K562 (cell line): ENCODE measurements around the gene NME7. TPM values are rescaled to one million over a fixed set of nuclear protein-coding genes. Genes with fewer than 3 reads are reported as not detected.

Experiments used
- CEBPG ChIP-seq, 3 experiments: fragments of 200-800 bp in 1 of 3; sonication (Bioruptor generic) in 1 of 3; sonication (generic) in 1 of 3; formaldehyde crosslinking in 1 of 3; IDR thresholded peaks in 2 of 3; conservative IDR thresholded peaks in 1 of 3; 2 replicates each; pipeline versions ENCODE4 v1.6.1 to v1.8.0; 2016 to 2022; ENCODE audit warnings: missing compliant biosample characterization in 2 of 3, missing genetic modification characterization in 2 of 3, mild to moderate bottlenecking in 1 of 3, missing genetic modification reagents in 1 of 3
- FOXJ2 ChIP-seq: fragments of 200-800 bp; sonication (Bioruptor generic); IDR thresholded peaks from 2 replicates; pipeline ENCODE4 v1.6.1; 2016; ENCODE audit warnings: missing genetic modification characterization, missing compliant biosample characterization
- MIER1 ChIP-seq: fragments of 450-650 bp; IDR thresholded peaks from 2 replicates; pipeline ENCODE4 v1.6.1; 2016; ENCODE audit warnings: antibody characterized with exemption, mild to moderate bottlenecking, low read depth
- PATZ1 ChIP-seq: fragments of 250-450 bp; sonication (Bioruptor Pico); IDR thresholded peaks from 2 replicates; pipeline ENCODE4 v1.5.0; 2020; ENCODE audit warnings: mild to moderate bottlenecking, borderline replicate concordance
- PHB ChIP-seq: fragments of 250-450 bp; sonication (Bioruptor Pico); IDR thresholded peaks from 2 replicates; pipeline ENCODE4 v1.5.0; 2021
- PHTF2 ChIP-seq: fragments of 250-450 bp; sonication (Bioruptor Pico); IDR thresholded peaks from 2 replicates; pipeline ENCODE4 v1.5.0; 2021; ENCODE audit warnings: mild to moderate bottlenecking
- POLR2G ChIP-seq: fragments of 200-400 bp; formaldehyde crosslinking; IDR thresholded peaks from 2 replicates; pipeline ENCODE4 v1.6.1; 2017; ENCODE audit warnings: low read depth, mild to moderate bottlenecking, antibody characterized with exemption, low read length, moderate library complexity
- RBBP5 ChIP-seq: fragments of 200-600 bp; sonication (generic); IDR thresholded peaks from 2 replicates; pipeline ENCODE4 v1.6.1; 2012; ENCODE audit warnings: borderline replicate concordance, mild to moderate bottlenecking, low read length, control low read depth, inconsistent platforms; ENCODE audit not compliant: insufficient read depth, poor library complexity, severe bottlenecking
- RBM15 ChIP-seq: fragments of 200-400 bp; formaldehyde crosslinking; IDR thresholded peaks from 2 replicates; pipeline ENCODE4 v1.6.1; 2018; ENCODE audit warnings: mild to moderate bottlenecking, low read length, moderate library complexity; ENCODE audit not compliant: insufficient read depth
- SMARCE1 ChIP-seq: fragments of 450-650 bp; IDR thresholded peaks from 2 replicates; pipeline ENCODE4 v1.7.1; 2016; ENCODE audit warnings: mild to moderate bottlenecking
- SRF ChIP-seq, 2 experiments: fragments of 250-450, 450-650 bp in 1 of 2; sonication (Bioruptor Pico) in 1 of 2; sonication (generic) in 1 of 2; formaldehyde crosslinking; IDR thresholded peaks; 2 replicates each; pipeline versions ENCODE4 v1.5.0 to v1.5.1; 2020 to 2022; ENCODE audit warnings: mild to moderate bottlenecking in 1 of 2, missing genetic modification reagents in 1 of 2
- STAT5B ChIP-seq: fragments of 250-450 bp; sonication (Bioruptor Pico); IDR thresholded peaks from 2 replicates; pipeline ENCODE4 v1.8.0; 2021; ENCODE audit warnings: mild to moderate bottlenecking, inconsistent platforms
- TRIM28 ChIP-seq: fragments of 450-650 bp; IDR thresholded peaks from 2 replicates; pipeline ENCODE4 v1.6.1; 2017
- ZBED1 ChIP-seq: IDR thresholded peaks from 2 replicates; pipeline ENCODE4 v1.6.1; 2014
- ZNF146 ChIP-seq: IDR thresholded peaks from one replicate; pipeline ENCODE4 v1.6.1; 2018; ENCODE audit warnings: missing compliant biosample characterization; ENCODE audit not compliant: unreplicated experiment
- ZNF584 ChIP-seq: fragments of 200-800 bp; sonication (Bioruptor generic); IDR thresholded peaks from 2 replicates; pipeline ENCODE4 v1.6.1; 2016; ENCODE audit warnings: low read depth, mild to moderate bottlenecking, missing genetic modification characterization, missing compliant biosample characterization
- ZNF668 ChIP-seq: fragments of 250-450 bp; sonication (Bioruptor Pico); IDR thresholded peaks from 2 replicates; pipeline ENCODE4 v1.8.0; 2022; ENCODE audit warnings: mild to moderate bottlenecking, inconsistent platforms
- polyA plus RNA-seq, 8 experiments: library from polyadenylated mRNA; depleted of rRNA in 4 of 8; stranded (reverse) in 5 of 8; unstranded in 3 of 8; fragments of >200 nt; fragmentation: Nextera tagmentation in 2 of 8; fragmentation: Illumina TruSeq in 1 of 8; extraction: Ambion mirVana in 2 of 8; extraction: Trizol in 1 of 8; gene quantifications; 2 replicates each; pipeline versions ENCODE4 v1.2.1 to v1.2.3, GENCODE V29; 2011 to 2014; ENCODE audit warnings: inconsistent platforms in 1 of 8, missing spikeins in 1 of 8
- total RNA-seq, 7 experiments: library from RNA; depleted of rRNA in 6 of 7; stranded (reverse); fragments of >200 nt in 6 of 7; fragmentation: Illumina TruSeq in 2 of 7; extraction: Trizol in 2 of 7; gene quantifications; 2 replicates each; pipeline versions ENCODE4 v1.2.1 to v1.2.3, GENCODE V29; 2011 to 2021; ENCODE audit warnings: low replicate concordance in 1 of 7
- TF ChIP-seq, protein P1 (sequence below): sonication (generic); formaldehyde crosslinking; IDR thresholded peaks from 2 replicates; pipeline ENCODE4 v1.8.0; 2022; ENCODE audit warnings: mild to moderate bottlenecking, missing genetic modification reagents, borderline replicate concordance
- TF ChIP-seq, protein P2 (sequence below): fragments of 450-650 bp; IDR thresholded peaks from one replicate; pipeline ENCODE4 v1.6.1; 2018; ENCODE audit warnings: mild to moderate bottlenecking, moderate library complexity; ENCODE audit not compliant: partially characterized antibody
- TF ChIP-seq, protein P3 (sequence below): fragments of 450-650 bp; formaldehyde crosslinking; IDR thresholded peaks from 2 replicates; pipeline ENCODE4 v1.4.0; 2020; ENCODE audit warnings: mild to moderate bottlenecking, mixed read lengths

NME7 gene
- total and polyA plus RNA-seq, 9 of the 15 experiments (the other 6 are each of a cell fraction or from before 2014, with no cell fraction given), result 7.9 to 43.2 (median 23.9) TPM

GRCh38 chr1:169193191-169193850 lies 174.3 kb downstream of the NME7 start (continued):
- TF ChIP-seq PHTF2 (CRISPR knock-in tag) (no peak), ZNF146 (CRISPR knock-in tag) (no peak), ZBED1 (no peak), MIER1 (no peak), CEBPG (CRISPR knock-in tag; IDR thresholded peaks at IDR 0.05) (no peak), CEBPG (tag; conservative IDR thresholded peaks at IDR 0.05 in 1 of 2, IDR thresholded peaks at IDR 0.05 in 1 of 2) (no peak), ZNF584 (CRISPR knock-in tag) (0 out of 2 replicates have a peak, but pooled peaks have one; percentile 16), RBBP5 (no peak), PATZ1 (CRISPR knock-in tag) (no peak), RBM15 (no peak), SRF (CRISPR knock-in tag; IDR thresholded peaks at IDR 0.05) (no peak), STAT5B (CRISPR knock-in tag) (no peak), FOXJ2 (tag) (no peak), POLR2G (no peak), ZNF668 (CRISPR knock-in tag) (no peak), TRIM28 (no peak), PHB (CRISPR knock-in tag) (no peak), SMARCE1 (peak; percentile 52; the same call in 1 of the 2 replicates)
- TF ChIP-seq, protein P1, sequence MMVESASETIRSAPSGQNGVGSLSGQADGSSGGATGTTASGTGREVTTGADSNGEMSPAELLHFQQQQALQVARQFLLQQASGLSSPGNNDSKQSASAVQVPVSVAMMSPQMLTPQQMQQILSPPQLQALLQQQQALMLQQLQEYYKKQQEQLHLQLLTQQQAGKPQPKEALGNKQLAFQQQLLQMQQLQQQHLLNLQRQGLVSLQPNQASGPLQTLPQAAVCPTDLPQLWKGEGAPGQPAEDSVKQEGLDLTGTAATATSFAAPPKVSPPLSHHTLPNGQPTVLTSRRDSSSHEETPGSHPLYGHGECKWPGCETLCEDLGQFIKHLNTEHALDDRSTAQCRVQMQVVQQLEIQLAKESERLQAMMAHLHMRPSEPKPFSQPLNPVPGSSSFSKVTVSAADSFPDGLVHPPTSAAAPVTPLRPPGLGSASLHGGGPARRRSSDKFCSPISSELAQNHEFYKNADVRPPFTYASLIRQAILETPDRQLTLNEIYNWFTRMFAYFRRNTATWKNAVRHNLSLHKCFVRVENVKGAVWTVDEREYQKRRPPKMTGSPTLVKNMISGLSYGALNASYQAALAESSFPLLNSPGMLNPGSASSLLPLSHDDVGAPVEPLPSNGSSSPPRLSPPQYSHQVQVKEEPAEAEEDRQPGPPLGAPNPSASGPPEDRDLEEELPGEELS (CRISPR knock-in tag), result no peak
- TF ChIP-seq, protein P2, sequence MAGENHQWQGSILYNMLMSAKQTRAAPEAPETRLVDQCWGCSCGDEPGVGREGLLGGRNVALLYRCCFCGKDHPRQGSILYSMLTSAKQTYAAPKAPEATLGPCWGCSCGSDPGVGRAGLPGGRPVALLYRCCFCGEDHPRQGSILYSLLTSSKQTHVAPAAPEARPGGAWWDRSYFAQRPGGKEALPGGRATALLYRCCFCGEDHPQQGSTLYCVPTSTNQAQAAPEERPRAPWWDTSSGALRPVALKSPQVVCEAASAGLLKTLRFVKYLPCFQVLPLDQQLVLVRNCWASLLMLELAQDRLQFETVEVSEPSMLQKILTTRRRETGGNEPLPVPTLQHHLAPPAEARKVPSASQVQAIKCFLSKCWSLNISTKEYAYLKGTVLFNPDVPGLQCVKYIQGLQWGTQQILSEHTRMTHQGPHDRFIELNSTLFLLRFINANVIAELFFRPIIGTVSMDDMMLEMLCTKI, result no peak
- TF ChIP-seq, protein P3, sequence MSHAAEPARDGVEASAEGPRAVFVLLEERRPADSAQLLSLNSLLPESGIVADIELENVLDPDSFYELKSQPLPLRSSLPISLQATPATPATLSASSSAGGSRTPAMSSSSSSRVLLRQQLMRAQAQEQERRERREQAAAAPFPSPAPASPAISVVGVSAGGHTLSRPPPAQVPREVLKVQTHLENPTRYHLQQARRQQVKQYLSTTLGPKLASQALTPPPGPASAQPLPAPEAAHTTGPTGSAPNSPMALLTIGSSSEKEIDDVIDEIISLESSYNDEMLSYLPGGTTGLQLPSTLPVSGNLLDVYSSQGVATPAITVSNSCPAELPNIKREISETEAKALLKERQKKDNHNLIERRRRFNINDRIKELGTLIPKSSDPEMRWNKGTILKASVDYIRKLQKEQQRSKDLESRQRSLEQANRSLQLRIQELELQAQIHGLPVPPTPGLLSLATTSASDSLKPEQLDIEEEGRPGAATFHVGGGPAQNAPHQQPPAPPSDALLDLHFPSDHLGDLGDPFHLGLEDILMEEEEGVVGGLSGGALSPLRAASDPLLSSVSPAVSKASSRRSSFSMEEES (CRISPR knock-in tag), result no peak
